Measurements from ENCODE around the gene FOXL2.

FOXL2 gene

DNA sequence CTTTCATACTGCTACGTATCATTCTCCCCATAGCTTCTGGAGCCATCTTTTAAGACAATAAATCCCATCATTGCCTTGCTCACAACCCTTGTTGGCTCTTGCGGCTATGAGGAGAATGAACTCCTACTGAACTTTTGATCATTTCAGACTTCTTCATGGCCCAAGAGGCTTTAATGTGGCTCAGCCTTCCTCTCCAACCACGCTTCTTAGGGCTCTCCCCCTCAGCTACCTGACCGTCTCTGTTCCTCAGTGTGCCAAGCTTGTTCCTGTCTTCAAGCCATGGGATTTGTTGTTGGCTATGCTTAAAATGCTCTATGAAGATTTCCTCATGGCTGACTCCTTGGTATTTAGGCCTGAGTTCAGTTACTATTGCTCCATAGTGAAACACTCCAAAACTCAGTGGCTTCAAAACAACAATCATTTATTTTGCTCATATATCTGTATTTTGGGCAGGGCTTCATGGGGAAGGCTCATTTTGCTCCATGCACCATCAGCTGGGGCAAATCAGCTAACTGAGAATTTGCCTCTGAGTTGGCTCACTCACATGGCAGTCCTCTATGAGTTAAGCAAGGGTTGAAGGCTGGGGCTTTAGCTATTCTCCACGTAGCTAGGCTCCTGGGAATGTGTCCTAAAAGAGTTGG lies 47.5 kb downstream of the FOXL2 start:
- no peak for DNase-seq (ENCODE audit: low read depth)
- no peak for TF ChIP-seq CTCF (conservative IDR thresholded peaks at IDR 0.05; ENCODE audit: control insufficient read depth, insufficient read depth, low read depth, low read length)
- no peak overlapping the region for H3K4me3 ChIP-seq (ENCODE audit: control insufficient read depth, low read depth, low read length)

DNA sequence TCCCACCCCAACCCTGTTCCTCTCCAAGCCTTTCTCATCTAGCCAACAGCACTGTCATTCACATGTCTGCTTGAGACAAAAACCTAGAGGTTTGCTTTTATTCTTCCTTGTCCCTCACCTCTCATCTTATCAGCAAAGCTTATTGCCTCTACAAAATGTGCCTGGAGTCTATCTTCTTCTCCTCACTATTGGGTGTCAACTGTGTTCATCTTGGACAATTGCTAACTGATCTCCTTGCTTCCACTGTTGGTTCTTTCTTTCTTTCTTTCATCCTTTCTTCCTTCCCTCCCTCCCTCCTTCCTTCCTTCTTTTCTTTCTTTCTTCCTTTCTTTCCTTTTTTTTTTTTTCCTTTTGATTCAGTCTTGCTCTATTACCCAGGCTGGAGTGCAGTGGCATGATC lies 48.2 kb downstream of the FOXL2 start:
- DNase-seq (ENCODE audit: low read depth), result no peak
- no peak overlapping the region for H3K4me3 ChIP-seq (ENCODE audit: control insufficient read depth, low read depth, low read length)
- TF ChIP-seq CTCF (conservative IDR thresholded peaks at IDR 0.05; ENCODE audit: control insufficient read depth, insufficient read depth, low read depth, low read length), result no peak

- TF ChIP-seq CTCF (conservative IDR thresholded peaks at IDR 0.05; ENCODE audit: control insufficient read depth, insufficient read depth, low read depth, low read length), result no peak
- H3K4me3 ChIP-seq (ENCODE audit: control insufficient read depth, low read depth, low read length), result no peak overlapping the region
- DNase-seq (ENCODE audit: low read depth), result peak; percentile 19
Observed at GRCh38 chr3:138898301-138898700, 48.6 kb downstream of the FOXL2 start.

Data from fibroblast of mammary gland (primary cell).